ENCODE data around the gene LSS.

LSS gene

DNA sequence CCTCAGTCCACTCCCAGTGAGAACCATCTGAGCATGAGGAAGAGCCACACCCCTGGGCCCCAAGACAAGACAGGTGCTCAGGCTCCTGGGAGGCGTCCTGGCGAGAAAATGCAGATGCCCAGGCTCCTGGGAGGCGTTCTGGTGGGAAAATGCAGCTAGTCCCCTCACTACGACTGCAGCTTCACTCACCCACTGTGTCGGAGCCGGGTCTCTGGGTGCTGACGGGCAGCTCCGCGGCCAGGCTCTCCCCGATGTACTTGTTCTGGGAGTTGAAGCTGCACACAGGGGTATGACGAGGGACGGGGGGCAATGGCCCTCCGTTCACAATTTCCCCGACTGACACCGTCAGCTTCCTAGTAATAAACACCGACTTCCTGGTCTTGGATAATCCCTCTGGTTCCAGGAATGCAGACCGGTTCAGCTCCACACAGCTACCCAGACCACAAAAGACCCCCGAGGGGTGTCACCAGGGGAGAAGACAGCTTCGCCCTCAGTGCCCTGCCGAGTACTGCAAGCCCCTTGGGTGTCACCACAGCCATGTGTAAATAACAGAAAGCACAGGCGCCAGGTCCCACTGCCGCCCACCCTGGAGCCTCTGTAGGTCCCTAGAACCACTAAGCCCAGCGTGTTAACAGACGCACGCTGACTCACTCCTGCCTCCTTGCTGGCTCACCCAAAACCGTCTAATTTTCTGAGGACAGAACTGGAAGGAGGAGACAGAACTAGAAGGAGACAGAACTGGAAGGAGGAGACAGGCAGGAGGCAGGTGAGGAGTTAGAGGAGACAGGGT is 37.4 kb upstream of the LSS start:
- no peaks in the 10 kb centered on the region for H3K4me1 ChIP-seq (ENCODE audit: low read length)
- H3K9me3 ChIP-seq (replicated peaks; ENCODE audit: insufficient read depth, low read length), result no peaks in the 10 kb centered on the region
- H3K4me3 ChIP-seq (ENCODE audit: low read length), result no peak overlapping the region
- no peak overlapping the region for H2AFZ ChIP-seq (ENCODE audit: low read length)
- no peaks in the 10 kb centered on the region for H4K20me1 ChIP-seq (ENCODE audit: insufficient read depth, low read length)
- no peaks in the 10 kb centered on the region for H3K27me3 ChIP-seq (replicated peaks; ENCODE audit: insufficient read depth, low read length)
- no peaks in the 10 kb centered on the region for H3K9me2 ChIP-seq (replicated peaks; ENCODE audit: insufficient read depth, low read length)
- no peaks in the 10 kb centered on the region for H3F3A ChIP-seq (ENCODE audit: insufficient read depth, low read length)
- H3K27ac ChIP-seq (ENCODE audit: low read length), result no peak overlapping the region
- DNase-seq, result no peak
- H3K9ac ChIP-seq (ENCODE audit: low read length), result no peak overlapping the region
- TF ChIP-seq EZH2phosphoT487 (IDR thresholded peaks at IDR 0.05; ENCODE audit: low read length), result no peak
- TF ChIP-seq, protein P1, sequence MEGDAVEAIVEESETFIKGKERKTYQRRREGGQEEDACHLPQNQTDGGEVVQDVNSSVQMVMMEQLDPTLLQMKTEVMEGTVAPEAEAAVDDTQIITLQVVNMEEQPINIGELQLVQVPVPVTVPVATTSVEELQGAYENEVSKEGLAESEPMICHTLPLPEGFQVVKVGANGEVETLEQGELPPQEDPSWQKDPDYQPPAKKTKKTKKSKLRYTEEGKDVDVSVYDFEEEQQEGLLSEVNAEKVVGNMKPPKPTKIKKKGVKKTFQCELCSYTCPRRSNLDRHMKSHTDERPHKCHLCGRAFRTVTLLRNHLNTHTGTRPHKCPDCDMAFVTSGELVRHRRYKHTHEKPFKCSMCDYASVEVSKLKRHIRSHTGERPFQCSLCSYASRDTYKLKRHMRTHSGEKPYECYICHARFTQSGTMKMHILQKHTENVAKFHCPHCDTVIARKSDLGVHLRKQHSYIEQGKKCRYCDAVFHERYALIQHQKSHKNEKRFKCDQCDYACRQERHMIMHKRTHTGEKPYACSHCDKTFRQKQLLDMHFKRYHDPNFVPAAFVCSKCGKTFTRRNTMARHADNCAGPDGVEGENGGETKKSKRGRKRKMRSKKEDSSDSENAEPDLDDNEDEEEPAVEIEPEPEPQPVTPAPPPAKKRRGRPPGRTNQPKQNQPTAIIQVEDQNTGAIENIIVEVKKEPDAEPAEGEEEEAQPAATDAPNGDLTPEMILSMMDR (IDR thresholded peaks at IDR 0.05; ENCODE audit: low read length), result no peak
- TF ChIP-seq EZH2 (optimal IDR thresholded peaks at IDR 0.05; ENCODE audit: low read depth, low read length), result no peak
- peaks cover 11% of the 10 kb centered on the region for H3K36me3 ChIP-seq (replicated peaks; ENCODE audit: insufficient read depth, low read length)
- H3K4me2 ChIP-seq (ENCODE audit: low read depth, low read length), result no peak overlapping the region
- H3K79me2 ChIP-seq (ENCODE audit: low read length), result no peaks in the 10 kb centered on the region

DNA sequence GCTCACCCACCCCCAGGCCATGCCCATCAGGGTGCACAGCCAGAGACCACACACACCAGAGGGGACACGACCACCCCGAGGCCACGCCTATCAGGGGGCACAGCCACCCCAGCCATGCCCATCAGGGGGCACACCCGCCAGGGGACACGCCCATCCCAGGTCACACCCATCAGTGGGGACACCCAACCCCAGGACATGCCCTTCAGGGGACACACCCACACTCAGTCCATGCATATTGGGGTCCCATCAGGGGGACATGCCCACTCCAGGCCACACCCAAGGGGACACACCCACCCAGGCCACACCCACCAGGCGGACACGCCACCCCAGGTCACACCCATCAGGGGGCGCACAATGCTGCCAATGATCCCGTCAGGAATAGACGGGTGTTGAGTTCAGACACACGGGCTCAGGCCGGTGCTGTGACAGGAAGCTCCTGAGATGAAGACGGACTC is 36.1 kb upstream of the LSS start:
- DNase-seq, result no peak
- H4K20me1 ChIP-seq (ENCODE audit: insufficient read depth, low read length), result no peaks in the 10 kb centered on the region
- no peak overlapping the region for H3K27ac ChIP-seq (ENCODE audit: low read length)
- no peaks in the 10 kb centered on the region for H3K9me3 ChIP-seq (replicated peaks; ENCODE audit: insufficient read depth, low read length)
- no peaks in the 10 kb centered on the region for H3F3A ChIP-seq (ENCODE audit: insufficient read depth, low read length)
- H3K79me2 ChIP-seq (ENCODE audit: low read length), result no peaks in the 10 kb centered on the region
- no peak overlapping the region for H3K4me2 ChIP-seq (ENCODE audit: low read depth, low read length)
- H3K27me3 ChIP-seq (replicated peaks; ENCODE audit: insufficient read depth, low read length), result no peaks in the 10 kb centered on the region
- TF ChIP-seq, protein P1 (IDR thresholded peaks at IDR 0.05; ENCODE audit: low read length), result no peak
- TF ChIP-seq EZH2 (optimal IDR thresholded peaks at IDR 0.05; ENCODE audit: low read depth, low read length) (no peak), EZH2phosphoT487 (IDR thresholded peaks at IDR 0.05; ENCODE audit: low read length) (no peak)
- H3K9me2 ChIP-seq (replicated peaks; ENCODE audit: insufficient read depth, low read length), result no peaks in the 10 kb centered on the region
- H3K36me3 ChIP-seq (replicated peaks; ENCODE audit: insufficient read depth, low read length), result peaks cover 6% of the 10 kb centered on the region
- H3K4me3 ChIP-seq (ENCODE audit: low read length), result no peak overlapping the region
- H3K4me1 ChIP-seq (ENCODE audit: low read length), result no peaks in the 10 kb centered on the region
- no peak overlapping the region for H2AFZ ChIP-seq (ENCODE audit: low read length)
- no peak overlapping the region for H3K9ac ChIP-seq (ENCODE audit: low read length)

GRCh38 chr21:46264046-46264689 is 35.6 kb upstream of the LSS start:
- Histone ChIP-seq H3K9ac (ENCODE audit: low read length) (no peak overlapping the region), H3K9me2 (replicated peaks; ENCODE audit: insufficient read depth, low read length) (no peaks in the 10 kb centered on the region), H3K4me3 (ENCODE audit: low read length) (no peak overlapping the region), H3K36me3 (replicated peaks; ENCODE audit: insufficient read depth, low read length) (peaks cover 3% of the 10 kb centered on the region), H3K27me3 (replicated peaks; ENCODE audit: insufficient read depth, low read length) (no peaks in the 10 kb centered on the region), H3K27ac (ENCODE audit: low read length) (no peak overlapping the region), H3K79me2 (ENCODE audit: low read length) (no peaks in the 10 kb centered on the region), H2AFZ (ENCODE audit: low read length) (no peak overlapping the region), H3K9me3 (replicated peaks; ENCODE audit: insufficient read depth, low read length) (no peaks in the 10 kb centered on the region), H4K20me1 (ENCODE audit: insufficient read depth, low read length) (no peaks in the 10 kb centered on the region), H3F3A (ENCODE audit: insufficient read depth, low read length) (no peaks in the 10 kb centered on the region), H3K4me2 (ENCODE audit: low read depth, low read length) (no peak overlapping the region), H3K4me1 (ENCODE audit: low read length) (no peaks in the 10 kb centered on the region)
- TF ChIP-seq, protein P1 (IDR thresholded peaks at IDR 0.05; ENCODE audit: low read length), result no peak
- TF ChIP-seq EZH2 (optimal IDR thresholded peaks at IDR 0.05; ENCODE audit: low read depth, low read length) (no peak), EZH2phosphoT487 (IDR thresholded peaks at IDR 0.05; ENCODE audit: low read length) (no peak)
- DNase-seq, result no peak

Data from MM.1S (cell line).